ENCODE results near the gene RXRA. TPM values are rescaled to one million over a fixed set of nuclear protein-coding genes. Genes with fewer than 3 reads are reported as not detected.

RXRA gene
- total RNA-seq, 1 experiment from 2014 or later = 29.9 TPM

DNA sequence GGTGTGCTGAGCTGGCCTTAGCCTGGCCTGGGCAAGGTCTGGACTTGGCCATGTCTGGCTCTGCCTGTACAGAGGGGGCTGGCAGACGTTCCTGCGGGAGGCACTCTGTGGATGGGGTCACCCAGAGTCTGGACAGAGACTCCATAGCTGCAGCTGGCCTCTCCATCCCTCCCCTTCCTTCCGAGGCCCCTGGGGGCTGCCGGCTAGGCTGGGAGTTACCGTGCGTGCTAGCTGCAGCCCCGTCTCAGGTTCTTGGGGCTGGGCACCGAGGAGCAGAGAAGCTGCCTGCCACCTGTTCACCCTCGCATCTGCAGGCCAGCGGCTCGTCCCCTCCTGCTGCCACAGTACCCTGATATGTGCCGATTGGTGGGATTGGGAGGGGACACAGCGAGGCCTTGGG is 63.4 kb downstream of the RXRA start:
- no peaks in the 10 kb centered on the region for H3K4me1 ChIP-seq (ENCODE audit: insufficient read depth, low read length)
- no peak overlapping the region for H3K4ac ChIP-seq (ENCODE audit: low read depth, low read length)
- no peak overlapping the region for H3K18ac ChIP-seq (ENCODE audit: insufficient read length, low read depth, low read length)
- H4K8ac ChIP-seq (replicated peaks; ENCODE audit: insufficient read length, low read depth, low read length) = no peak overlapping the region
- no peak overlapping the region for H3K56ac ChIP-seq (ENCODE audit: insufficient read length, low read depth, low read length)
- no peak overlapping the region for H2BK12ac ChIP-seq (ENCODE audit: insufficient read length, low read depth, low read length)
- Mint-ChIP-seq H3K4me1 (peaks cover 0 to 5% of the 10 kb centered on the region in 2 experiments; a peak in 1 of 4 replicates), H3K4me3 (no peak overlapping the region), H3K9me3 (peaks cover 0 to 3% of the 10 kb centered on the region in 2 experiments; a peak in 2 of 5 replicates), H3K36me3 (ENCODE audit: insufficient read depth in 1 of 3, low read depth in 3 of 3) (peaks cover 0 to 4% (median 4%) of the 10 kb centered on the region in 3 experiments; a peak in 3 of 7 replicates), H3K27ac (peak overlapping the region in 1 of 3 experiments; percentile 23; a peak in 2 of 7 replicates), H3K27me3 (ENCODE audit: low read depth) (no peaks in the 10 kb centered on the region)
- no peak overlapping the region for H2BK120ac ChIP-seq (ENCODE audit: low read depth, low read length, poor library complexity, severe bottlenecking)
- no CpG with 5 or more reads among the region's 13 CpGs for WGBS (ENCODE audit: extremely low coverage, insufficient read length, low lambda C conversion rate)
- no peak overlapping the region for H4K91ac ChIP-seq (ENCODE audit: insufficient read length, low read depth, low read length)
- no peaks in the 10 kb centered on the region for H3K9me3 ChIP-seq (ENCODE audit: control insufficient read depth, low read depth, low read length)
- no peaks in the 10 kb centered on the region for H3K23me2 ChIP-seq (ENCODE audit: insufficient read length, low read depth, low read length, poor library complexity, severe bottlenecking)
- DNase-seq = no peak
- TF ChIP-seq, protein P1, sequence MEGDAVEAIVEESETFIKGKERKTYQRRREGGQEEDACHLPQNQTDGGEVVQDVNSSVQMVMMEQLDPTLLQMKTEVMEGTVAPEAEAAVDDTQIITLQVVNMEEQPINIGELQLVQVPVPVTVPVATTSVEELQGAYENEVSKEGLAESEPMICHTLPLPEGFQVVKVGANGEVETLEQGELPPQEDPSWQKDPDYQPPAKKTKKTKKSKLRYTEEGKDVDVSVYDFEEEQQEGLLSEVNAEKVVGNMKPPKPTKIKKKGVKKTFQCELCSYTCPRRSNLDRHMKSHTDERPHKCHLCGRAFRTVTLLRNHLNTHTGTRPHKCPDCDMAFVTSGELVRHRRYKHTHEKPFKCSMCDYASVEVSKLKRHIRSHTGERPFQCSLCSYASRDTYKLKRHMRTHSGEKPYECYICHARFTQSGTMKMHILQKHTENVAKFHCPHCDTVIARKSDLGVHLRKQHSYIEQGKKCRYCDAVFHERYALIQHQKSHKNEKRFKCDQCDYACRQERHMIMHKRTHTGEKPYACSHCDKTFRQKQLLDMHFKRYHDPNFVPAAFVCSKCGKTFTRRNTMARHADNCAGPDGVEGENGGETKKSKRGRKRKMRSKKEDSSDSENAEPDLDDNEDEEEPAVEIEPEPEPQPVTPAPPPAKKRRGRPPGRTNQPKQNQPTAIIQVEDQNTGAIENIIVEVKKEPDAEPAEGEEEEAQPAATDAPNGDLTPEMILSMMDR (conservative IDR thresholded peaks at IDR 0.05) = no peak
- no peak overlapping the region for H2BK20ac ChIP-seq (ENCODE audit: low read depth, low read length, poor library complexity, severe bottlenecking)
- peaks cover 6% of the 10 kb centered on the region; the same call in 1 of the 2 replicates for H3K79me2 ChIP-seq (ENCODE audit: insufficient read depth, low read length)
- H3K9ac ChIP-seq (ENCODE audit: extremely low read depth, insufficient read length, low read length) = no peak overlapping the region
- H4K20me1 ChIP-seq (ENCODE audit: control insufficient read depth, insufficient read depth, insufficient read length) = no peaks in the 10 kb centered on the region
- no peak overlapping the region for H3K23ac ChIP-seq (ENCODE audit: insufficient read length, low read depth, low read length)
- H3K79me1 ChIP-seq (ENCODE audit: insufficient read depth, low read depth, low read length, poor library complexity, severe bottlenecking) = no peaks in the 10 kb centered on the region
- H4K5ac ChIP-seq (ENCODE audit: insufficient read length, low read depth, low read length) = no peak overlapping the region
- H2AFZ ChIP-seq (ENCODE audit: low read length) = no peak overlapping the region
- H2BK5ac ChIP-seq (ENCODE audit: insufficient read length, low read length) = no peak overlapping the region
- H3T11ph ChIP-seq (ENCODE audit: low read length) = no peak overlapping the region
- H2AK5ac ChIP-seq (ENCODE audit: insufficient read length, low read length) = no peak overlapping the region
- no peak overlapping the region for H2BK15ac ChIP-seq (ENCODE audit: low read depth, low read length)
- no peak overlapping the region for H3K27ac ChIP-seq (ENCODE audit: insufficient read length, low read depth, low read length)
- H3K27me3 ChIP-seq (ENCODE audit: insufficient read depth, low read length) = no peaks in the 10 kb centered on the region
- H3K4me2 ChIP-seq (ENCODE audit: insufficient read depth, insufficient read length, low read length) = no peak overlapping the region
- no peak overlapping the region for H3K14ac ChIP-seq (ENCODE audit: insufficient read depth, low read length)
